Stomach smooth muscle (tissue), 2 donors: ENCODE measurements around the gene DLG5.
A peak's percentile ranks its signal among the peaks of the same experiment; 100 is the strongest.

Experiments used
- H3K27ac ChIP-seq: one replicate; pipeline ENCODE4 v1.7.0; 2013; ENCODE audit warnings: mild to moderate bottlenecking, low read length, inconsistent platforms
- H3K27me3 ChIP-seq, 2 donors: one replicate each; pipeline ENCODE4 v1.7.0; 2013; ENCODE audit warnings: low read length in 2 of 2; ENCODE audit not compliant: insufficient read depth in 2 of 2, control insufficient read depth in 1 of 2
- H3K36me3 ChIP-seq, 2 donors: one replicate each; pipeline ENCODE4 v1.7.0; 2013; ENCODE audit warnings: low read length in 2 of 2; ENCODE audit not compliant: control insufficient read depth in 2 of 2, insufficient read depth in 2 of 2
- H3K4me1 ChIP-seq: one replicate; pipeline ENCODE4 v1.7.0; 2013; ENCODE audit warnings: low read length; ENCODE audit not compliant: control insufficient read depth, insufficient read depth
- H3K4me3 ChIP-seq, 2 donors: one replicate each; pipeline ENCODE4 v1.7.0; 2013; ENCODE audit warnings: low read length in 2 of 2
- H3K9ac ChIP-seq, 2 donors: one replicate each; pipeline ENCODE4 v1.7.0; 2013; ENCODE audit warnings: low read length in 2 of 2, mild to moderate bottlenecking in 1 of 2
- H3K9me3 ChIP-seq, 2 donors: one replicate each; pipeline ENCODE4 v1.7.0; 2013; ENCODE audit warnings: low read length in 2 of 2; ENCODE audit not compliant: control insufficient read depth in 2 of 2
- donor health status: healthy.
- donor health status: Pancreatic carcinoma.

The DLG5 gene

DNA sequence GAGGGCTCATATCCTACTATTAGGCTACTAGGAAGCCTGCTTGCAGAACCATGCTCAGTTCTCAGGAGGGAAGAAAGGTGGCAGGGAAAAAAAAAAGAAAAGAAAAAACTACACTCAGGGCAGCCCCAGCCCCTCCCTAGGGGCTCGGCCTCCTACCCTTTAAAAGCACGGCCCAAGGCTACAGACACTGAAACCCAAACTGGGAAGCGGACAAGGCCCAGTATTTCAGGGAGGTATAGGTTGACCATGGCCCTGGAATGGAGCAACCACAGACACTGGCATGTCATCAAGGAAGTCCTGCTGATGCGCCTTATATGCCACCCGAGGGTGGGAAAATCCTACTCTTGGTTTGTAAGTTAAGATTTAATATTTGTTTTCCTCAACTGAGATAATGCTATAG is 50.8 kb downstream of the DLG5 start:
- no peaks in the 10 kb centered on the region for H3K27me3 ChIP-seq
- peak overlapping the region; percentile 97 for H3K27ac ChIP-seq
- H3K4me1 ChIP-seq, result peaks cover 56% of the 10 kb centered on the region
- H3K9ac ChIP-seq, result no peak overlapping the region
- H3K9me3 ChIP-seq, result no peaks in the 10 kb centered on the region
- no peak overlapping the region for H3K4me3 ChIP-seq
- H3K36me3 ChIP-seq, result no peaks in the 10 kb centered on the region

DNA sequence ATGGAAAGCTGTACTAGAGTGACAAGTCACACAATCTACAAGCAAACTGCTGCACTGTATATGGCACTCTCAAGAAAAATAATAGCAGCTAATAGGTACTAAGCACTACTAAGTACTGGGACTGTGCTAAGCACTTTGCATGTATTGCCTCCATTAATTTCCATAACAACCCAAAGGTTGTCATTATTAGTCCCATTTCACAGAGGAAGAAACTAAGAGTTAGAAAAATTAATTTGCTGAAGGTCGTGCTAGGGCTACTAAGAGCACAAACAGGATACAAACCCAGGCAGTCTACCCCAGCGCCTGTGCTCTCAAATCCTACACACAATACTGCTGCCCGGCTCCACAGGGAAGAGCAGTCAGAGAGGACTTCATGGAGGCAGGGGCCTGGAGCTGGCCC is 51.7 kb downstream of the DLG5 start:
- peak overlapping the region; percentile 10 to 29 for H3K9ac ChIP-seq
- H3K4me1 ChIP-seq, result peaks cover 63% of the 10 kb centered on the region
- H3K36me3 ChIP-seq, result no peaks in the 10 kb centered on the region
- no peak overlapping the region for H3K4me3 ChIP-seq
- H3K27me3 ChIP-seq, result no peaks in the 10 kb centered on the region
- no peaks in the 10 kb centered on the region for H3K9me3 ChIP-seq
- H3K27ac ChIP-seq, result peak overlapping the region; percentile 97

DNA sequence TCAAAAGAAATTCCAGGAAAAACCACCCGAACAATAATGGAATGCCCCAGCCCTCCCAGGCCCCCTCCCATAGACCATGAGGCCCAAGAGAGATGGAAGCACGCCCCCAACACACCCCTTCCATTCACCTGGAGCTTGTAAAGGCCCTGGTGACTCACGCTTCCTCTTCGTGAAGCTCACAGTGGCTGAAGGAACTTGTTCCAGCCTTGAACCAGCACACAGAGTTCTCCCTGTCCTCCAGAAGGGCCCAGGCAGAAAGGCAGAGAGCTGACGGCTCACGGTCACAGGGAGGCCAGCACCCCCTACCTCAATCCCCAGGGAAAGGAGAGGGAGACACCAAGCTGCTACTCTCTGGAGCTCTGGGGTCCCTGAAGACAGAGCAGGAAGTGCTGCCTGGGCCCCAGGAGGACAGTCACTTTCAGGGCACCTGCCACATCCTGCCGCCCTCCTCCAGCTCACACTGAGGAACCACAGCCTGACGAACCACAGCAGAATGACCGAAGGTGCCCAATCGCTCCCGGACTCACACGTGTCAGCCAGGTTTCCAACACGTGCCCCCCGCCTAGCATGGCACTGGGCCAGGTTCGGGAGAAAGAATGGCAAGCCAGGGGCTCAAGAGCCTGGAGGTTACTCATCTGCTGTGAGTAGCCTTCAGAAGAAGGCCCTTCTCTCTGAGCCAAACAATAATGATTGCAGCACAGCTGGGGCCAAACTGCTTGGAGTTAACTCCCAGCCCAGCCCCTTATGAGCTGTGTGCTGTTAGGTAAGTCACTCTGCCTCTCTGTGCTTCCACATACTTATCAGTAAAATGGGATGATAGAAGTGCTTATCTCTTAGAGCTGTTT is 52.8 kb downstream of the DLG5 start:
- peak overlapping the region; percentile 62 to 74 for H3K9ac ChIP-seq
- H3K27ac ChIP-seq, result peak overlapping the region; percentile 97

DNA sequence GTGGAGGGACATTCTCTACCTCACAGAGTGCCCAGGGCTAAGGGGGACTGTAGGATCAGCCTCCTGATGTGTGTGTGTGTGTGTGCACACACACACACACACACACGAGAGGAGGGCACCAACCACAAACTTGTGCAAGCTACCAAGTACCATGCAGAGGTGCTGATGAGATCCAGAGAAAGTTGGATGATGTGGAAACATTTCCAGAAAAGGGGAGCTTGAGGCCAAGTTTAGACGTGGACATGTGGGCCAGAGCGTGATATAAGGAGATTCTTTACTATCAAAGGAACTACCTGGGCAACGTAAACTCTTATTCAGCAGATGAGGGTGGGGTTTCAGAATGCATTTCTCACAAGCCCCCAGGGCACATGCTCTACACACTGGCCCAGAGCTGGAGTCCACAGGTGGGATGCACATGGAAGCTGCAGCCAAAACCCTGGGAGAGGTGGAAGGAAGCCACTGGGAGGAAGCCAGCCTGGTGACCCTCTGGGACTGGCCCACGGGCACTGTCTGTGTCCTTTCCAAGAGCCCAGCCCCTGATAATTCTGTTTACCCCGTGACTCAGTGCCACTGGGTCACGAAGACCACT is 53.5 kb downstream of the DLG5 start:
- Histone ChIP-seq H3K4me3 (no peak overlapping the region), H3K27ac (peak overlapping the region; percentile 97)

More for the DNA sequence above, 52.8 kb downstream of the DLG5 start:
- H3K36me3 ChIP-seq, result no peaks in the 10 kb centered on the region
- H3K4me3 ChIP-seq, result peak overlapping the region; percentile 1 to 15
- H3K9me3 ChIP-seq, result no peaks in the 10 kb centered on the region
- H3K4me1 ChIP-seq, result peaks cover 68% of the 10 kb centered on the region
- H3K27me3 ChIP-seq, result no peaks in the 10 kb centered on the region

DNA sequence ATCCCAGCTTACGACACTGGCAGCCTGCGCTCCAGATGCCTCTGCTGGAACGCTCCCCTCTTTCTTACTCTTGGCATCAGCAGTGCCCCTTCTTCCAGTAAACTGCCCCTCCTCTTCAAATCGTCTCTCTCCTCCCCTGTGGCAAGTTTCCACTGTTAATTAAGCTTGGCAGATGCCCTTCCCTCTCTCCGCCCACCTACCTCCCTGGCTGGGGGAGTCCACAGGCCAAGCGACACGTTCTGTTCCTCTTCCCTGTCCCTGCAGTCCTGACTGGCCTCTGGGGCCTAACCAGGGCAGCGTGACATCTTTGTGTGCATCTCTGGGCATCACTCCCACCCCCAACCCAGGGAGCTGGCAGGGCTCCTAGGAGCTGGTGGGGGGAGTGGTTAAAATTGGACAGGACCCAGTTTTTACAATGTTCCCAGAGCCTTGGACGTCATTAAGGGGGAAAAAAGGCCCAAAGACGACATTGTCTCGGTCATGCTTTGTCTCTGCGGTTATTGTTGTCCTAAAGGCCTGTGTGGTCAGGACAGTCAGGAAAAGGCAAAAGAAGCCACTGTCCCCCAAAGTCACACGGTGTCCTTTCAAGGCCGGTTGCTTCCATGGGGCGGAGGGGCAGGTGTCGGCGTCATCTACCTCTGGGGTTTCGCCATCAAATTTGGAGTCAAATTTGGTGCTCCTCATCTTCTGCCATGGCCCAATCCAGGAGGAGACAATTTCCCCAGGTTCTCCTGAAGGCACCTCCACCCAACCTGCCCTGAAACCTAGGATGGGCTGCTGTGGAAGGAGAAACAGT is 54.2 kb downstream of the DLG5 start:
- peak overlapping the region; percentile 97 for H3K27ac ChIP-seq
- H3K4me1 ChIP-seq, result peaks cover 54% of the 10 kb centered on the region

More for the DNA sequence above, 53.5 kb downstream of the DLG5 start:
- Histone ChIP-seq H3K4me1 (peaks cover 61% of the 10 kb centered on the region), H3K9ac (peak overlapping the region; percentile 64 to 74), H3K9me3 (no peaks in the 10 kb centered on the region), H3K36me3 (peaks cover under 1 to 3% of the 10 kb centered on the region in 2 donors), H3K27me3 (no peaks in the 10 kb centered on the region)

DNA sequence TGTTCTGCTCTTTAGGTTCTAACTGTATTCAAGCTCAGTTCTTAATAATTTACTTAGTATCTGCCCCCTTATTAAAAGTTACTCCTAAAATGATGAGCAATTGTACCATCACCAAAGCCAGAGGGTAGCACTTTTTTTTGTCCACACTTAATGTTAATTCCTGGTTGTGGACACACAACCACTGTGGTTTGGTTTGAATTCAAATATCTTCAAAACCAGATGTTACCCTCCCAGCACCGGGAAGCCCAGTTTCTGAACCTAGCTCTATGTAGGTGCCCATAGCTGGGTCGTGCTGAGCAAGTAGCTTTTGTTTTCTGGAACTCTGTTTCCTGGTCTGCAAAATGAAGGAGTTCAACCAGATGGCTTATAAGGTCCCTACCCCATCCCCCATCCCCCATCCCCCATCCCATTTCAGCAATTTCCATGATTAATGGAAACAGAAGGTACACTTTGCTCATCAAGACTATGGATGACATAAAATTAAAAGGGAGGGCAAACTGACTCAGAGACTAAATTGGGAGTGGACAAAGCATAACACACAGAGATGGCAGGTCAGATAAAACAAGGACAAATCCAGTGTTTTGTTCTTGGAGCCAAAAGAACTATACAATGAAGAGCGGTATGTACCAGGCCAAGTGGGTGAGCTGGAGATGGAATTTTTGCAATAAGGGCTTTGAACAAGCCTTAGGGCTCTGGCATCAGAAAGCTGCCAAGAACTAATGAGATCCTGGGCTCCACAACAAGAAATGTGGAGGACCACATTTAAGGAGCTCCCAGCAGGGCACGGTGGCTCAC is 56.7 kb downstream of the DLG5 start:
- no peaks in the 10 kb centered on the region for H3K9me3 ChIP-seq
- peak overlapping the region; percentile 55 for H3K27ac ChIP-seq
- peaks cover 10 to 20% of the 10 kb centered on the region in 2 donors for H3K36me3 ChIP-seq
- no peaks in the 10 kb centered on the region for H3K27me3 ChIP-seq
- H3K4me3 ChIP-seq, result no peak overlapping the region
- H3K4me1 ChIP-seq, result peaks cover 62% of the 10 kb centered on the region
- peak overlapping the region in 1 of 2 donors; percentile 53 for H3K9ac ChIP-seq

More for the DNA sequence above, 54.2 kb downstream of the DLG5 start:
- Histone ChIP-seq H3K9ac (peak overlapping the region; percentile 64 to 74), H3K27me3 (no peaks in the 10 kb centered on the region), H3K36me3 (peaks cover 5 to 9% of the 10 kb centered on the region in 2 donors), H3K4me3 (no peak overlapping the region), H3K9me3 (no peaks in the 10 kb centered on the region)

DNA sequence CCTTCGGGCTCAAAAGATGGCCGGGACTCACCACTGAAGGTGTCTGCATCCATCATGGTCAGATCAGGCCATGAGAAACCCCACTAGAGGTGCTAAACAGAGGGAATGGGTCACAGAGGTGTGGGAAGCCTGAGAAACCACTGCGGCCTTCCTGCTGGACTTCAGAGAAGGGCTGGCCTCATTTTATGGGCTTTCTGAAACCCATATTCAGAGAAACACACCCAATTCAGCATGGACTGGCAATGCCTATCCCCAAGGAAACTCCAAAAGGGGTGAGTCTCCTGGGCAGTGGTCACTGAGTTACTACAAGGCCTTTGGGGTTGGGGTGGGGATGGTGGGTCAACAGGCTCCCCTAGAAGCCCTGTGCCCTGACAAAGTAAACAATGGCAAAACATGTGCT is 58.0 kb downstream of the DLG5 start:
- no peak overlapping the region for H3K9ac ChIP-seq
- H3K36me3 ChIP-seq, result peaks cover 10 to 20% of the 10 kb centered on the region in 2 donors
- H3K9me3 ChIP-seq, result no peaks in the 10 kb centered on the region
- no peaks in the 10 kb centered on the region for H3K27me3 ChIP-seq
- H3K27ac ChIP-seq, result peak overlapping the region; percentile 53
- H3K4me3 ChIP-seq, result no peak overlapping the region
- peaks cover 65% of the 10 kb centered on the region for H3K4me1 ChIP-seq

DNA sequence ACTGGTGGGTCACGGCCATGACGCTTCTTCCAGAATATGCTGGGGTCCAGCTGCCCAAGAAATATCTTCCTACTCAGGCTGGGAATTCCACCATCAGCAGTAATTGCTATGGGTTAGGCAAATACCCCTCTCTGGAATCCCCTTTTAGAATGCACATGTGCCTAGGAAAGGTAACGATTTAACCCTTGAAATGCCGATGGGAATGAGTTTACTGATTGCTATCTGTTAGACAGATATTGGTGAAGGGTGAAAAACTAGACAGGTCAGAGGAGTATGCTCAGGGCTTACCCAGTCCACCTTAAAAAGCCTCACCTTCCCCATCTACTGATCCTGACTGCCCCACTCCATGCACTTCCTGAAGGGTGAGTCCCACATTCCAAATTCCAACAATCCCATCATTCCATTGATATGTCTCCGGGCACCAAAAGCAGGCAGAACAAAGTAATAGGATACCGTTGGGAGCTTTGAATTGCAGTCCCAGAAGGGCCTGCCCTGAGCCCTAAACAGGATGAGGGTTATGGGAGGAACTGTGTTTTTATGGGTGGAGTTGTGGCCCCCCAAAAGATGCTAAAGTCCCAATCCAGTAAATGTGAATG is 59.3 kb downstream of the DLG5 start:
- Histone ChIP-seq H3K4me1 (peaks cover 54% of the 10 kb centered on the region), H3K27me3 (no peaks in the 10 kb centered on the region), H3K4me3 (no peak overlapping the region), H3K9ac (no peak overlapping the region), H3K9me3 (no peaks in the 10 kb centered on the region), H3K36me3 (peaks cover 10 to 20% of the 10 kb centered on the region in 2 donors), H3K27ac (no peak overlapping the region)

DNA sequence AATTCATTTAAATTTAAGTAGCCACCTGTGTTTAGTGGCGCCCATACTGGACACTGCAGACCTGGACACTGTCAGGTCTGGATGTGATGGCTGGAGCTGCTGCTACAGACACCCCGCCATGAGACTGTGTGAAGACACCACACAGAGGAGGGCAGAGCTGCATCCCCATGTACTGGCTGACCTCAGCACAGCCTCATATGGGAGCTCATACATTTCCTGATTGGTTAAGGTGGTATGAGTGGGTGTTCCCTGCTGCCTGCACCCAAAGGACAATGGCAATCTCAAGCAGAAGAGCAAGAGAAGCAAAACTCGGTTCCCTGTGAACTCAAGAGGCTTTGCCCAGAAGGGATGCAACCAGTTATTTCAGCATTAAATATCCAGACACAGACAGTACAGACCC is 60.0 kb downstream of the DLG5 start:
- H3K4me3 ChIP-seq, result no peak overlapping the region
- no peak overlapping the region for H3K9ac ChIP-seq
- no peaks in the 10 kb centered on the region for H3K27me3 ChIP-seq
- peak overlapping the region; percentile 37 for H3K27ac ChIP-seq
- peaks cover 48% of the 10 kb centered on the region for H3K4me1 ChIP-seq
- no peaks in the 10 kb centered on the region for H3K9me3 ChIP-seq
- H3K36me3 ChIP-seq, result peaks cover 10 to 20% of the 10 kb centered on the region in 2 donors
